Left lobe of liver (tissue), 2 donors: ENCODE measurements around the gene TNNI2. TPM values are rescaled to one million over a fixed set of nuclear protein-coding genes. Genes with fewer than 3 reads are reported as not detected.
"Not testable (repeated sequence)": the region's sequence is repeated elsewhere in the genome, so short reads cannot be mapped to it uniquely, and the experiment has no call there.

Source experiments
- ATAC-seq: fragments of 200-7000 bp; cut with Tn5 transposase; one replicate; pipeline ENCODE4 v1.9.1; 2020; ENCODE audit warnings: mild to moderate bottlenecking, moderate library complexity
- DNase-seq: peaks from one replicate; pipeline ENCODE4 v3.0.0-alpha.2; 2020; ENCODE audit warnings: low spot score
- total RNA-seq: library from RNA; stranded (reverse); gene quantifications from one replicate; pipeline ENCODE4 v1.2.1, GENCODE V29; 2021
- donor health status: DM: no; HTN: no; CAD: no; lungs with moderate emphysema.
- donor health status: DM: no; HTN: yes; CAD: no.

TNNI2 gene
- total RNA-seq, 1 donor from 2014 or later, result not detected

- peak; percentile 46 for ATAC-seq
Observed at GRCh38 chr11:1870721-1871466, 32.1 kb downstream of the TNNI2 start.

GRCh38 chr11:1871531-1871930 is 32.8 kb downstream of the TNNI2 start:
- DNase-seq (no peak), ATAC-seq (no peak)

More at GRCh38 chr11:1870721-1871466, 32.1 kb downstream of the TNNI2 start:
- no peak for DNase-seq

- DNase-seq, result no peak
- no peak for ATAC-seq
Observed at GRCh38 chr11:1872267-1872985, 33.6 kb downstream of the TNNI2 start.

- ATAC-seq, result no peak
- no peak for DNase-seq
Observed at GRCh38 chr11:1873048-1873812, 34.4 kb downstream of the TNNI2 start.

GRCh38 chr11:1873813-1874150 is 35.0 kb downstream of the TNNI2 start:
- ATAC-seq, DNase-seq: not testable (repeated sequence)

- not testable (repeated sequence) for DNase-seq, ATAC-seq
Observed at GRCh38 chr11:1874441-1875092, 35.8 kb downstream of the TNNI2 start.

GRCh38 chr11:1875093-1875850 is 36.5 kb downstream of the TNNI2 start:
- no peak for DNase-seq
- ATAC-seq, result no peak

- ATAC-seq, DNase-seq: not testable (repeated sequence)
Observed at GRCh38 chr11:1875851-1876301, 37.1 kb downstream of the TNNI2 start.

GRCh38 chr11:1876361-1877063 is 37.7 kb downstream of the TNNI2 start:
- peak; percentile 58 for ATAC-seq
- no peak for DNase-seq

- no peak for ATAC-seq
- no peak for DNase-seq
Observed at GRCh38 chr11:1877211-1878136, 38.7 kb downstream of the TNNI2 start.

- no peak for ATAC-seq
- DNase-seq, result no peak
Observed at GRCh38 chr11:1878137-1879031, 39.6 kb downstream of the TNNI2 start.

- no peak for DNase-seq
- no peak for ATAC-seq
Observed at GRCh38 chr11:1879342-1879940, 40.7 kb downstream of the TNNI2 start.

- ATAC-seq (no peak), DNase-seq (no peak)
Observed at GRCh38 chr11:1879941-1880720, 41.4 kb downstream of the TNNI2 start.

- DNase-seq, result no peak
Observed at GRCh38 chr11:1880746-1881441, 42.1 kb downstream of the TNNI2 start.

GRCh38 chr11:1881442-1882264 is 42.9 kb downstream of the TNNI2 start:
- no peak for DNase-seq

More at GRCh38 chr11:1880746-1881441, 42.1 kb downstream of the TNNI2 start:
- no peak for ATAC-seq

More at GRCh38 chr11:1881442-1882264, 42.9 kb downstream of the TNNI2 start:
- no peak for ATAC-seq
